HepG2 (cell line): ENCODE data around the gene GATA5. TPM values are rescaled to one million over a fixed set of nuclear protein-coding genes. Genes with fewer than 3 reads are reported as not detected.

Experiments used
- CAMTA2 ChIP-seq: sonication (generic); formaldehyde crosslinking; IDR thresholded peaks from 2 replicates; pipeline ENCODE4 v1.4.0; 2020; ENCODE audit warnings: mild to moderate bottlenecking, missing genetic modification reagents, borderline replicate concordance
- CEBPG ChIP-seq: IDR thresholded peaks from 2 replicates; pipeline ENCODE4 v1.6.1; 2016
- EZH2 ChIP-seq: conservative IDR thresholded peaks from 2 replicates; pipeline ENCODE4 v1.6.1; 2012; ENCODE audit warnings: mild to moderate bottlenecking, low read depth, low read length, moderate library complexity
- HMGXB4 ChIP-seq, 2 experiments: sonication (generic) in 1 of 2; formaldehyde crosslinking in 1 of 2; IDR thresholded peaks; 2 replicates each; pipeline versions ENCODE4 v1.4.0 to v1.6.1; 2018 to 2020; ENCODE audit warnings: missing genetic modification reagents in 2 of 2, borderline replicate concordance in 1 of 2, low read depth in 1 of 2, mild to moderate bottlenecking in 1 of 2, missing biosample characterization in 1 of 2
- IKZF5 ChIP-seq: IDR thresholded peaks from 2 replicates; pipeline ENCODE4 v1.6.1; 2018; ENCODE audit warnings: missing genetic modification reagents, mild to moderate bottlenecking, missing compliant biosample characterization
- KDM2A ChIP-seq: sonication (generic); formaldehyde crosslinking; IDR thresholded peaks from 2 replicates; pipeline ENCODE4 v1.4.0; 2020; ENCODE audit warnings: low read depth, missing genetic modification reagents, borderline replicate concordance
- PAF1 ChIP-seq: IDR thresholded peaks from 2 replicates; pipeline ENCODE4 v1.6.1; 2016; ENCODE audit warnings: missing genetic modification reagents, missing compliant biosample characterization
- PBX2 ChIP-seq: IDR thresholded peaks from 2 replicates; pipeline ENCODE4 v1.6.1; 2016; ENCODE audit warnings: control low read depth
- RBM39 ChIP-seq: fragments of 200-400 bp; formaldehyde crosslinking; IDR thresholded peaks from one replicate; pipeline ENCODE4 v1.6.1; 2018; ENCODE audit warnings: antibody characterized with exemption, mild to moderate bottlenecking, low read depth, low read length; ENCODE audit not compliant: poor library complexity, severe bottlenecking
- RNF2 ChIP-seq: fragments of 450-650 bp; conservative IDR thresholded peaks from 2 replicates; pipeline ENCODE4 v1.6.1; 2016; ENCODE audit warnings: low read depth
- SALL1 ChIP-seq: sonication (generic); formaldehyde crosslinking; IDR thresholded peaks from 2 replicates; pipeline ENCODE4 v1.8.0; 2022; ENCODE audit warnings: mild to moderate bottlenecking, missing genetic modification reagents
- XRCC5 ChIP-seq: fragments of 200-400 bp; formaldehyde crosslinking; optimal IDR thresholded peaks from 2 replicates; pipeline ENCODE3; 2017; ENCODE audit warnings: mild to moderate bottlenecking, low read length
- ZBTB44 ChIP-seq: sonication (generic); formaldehyde crosslinking; IDR thresholded peaks from 2 replicates; pipeline ENCODE4 v1.4.0; 2020; ENCODE audit warnings: missing genetic modification reagents
- ZNF207 ChIP-seq: fragments of 450-650 bp; IDR thresholded peaks from 2 replicates; pipeline ENCODE4 v1.6.1; 2016; ENCODE audit warnings: antibody characterized with exemption, borderline replicate concordance
- ZNF224 ChIP-seq: sonication (generic); formaldehyde crosslinking; IDR thresholded peaks from 2 replicates; pipeline ENCODE4 v1.5.0; 2020; ENCODE audit warnings: mild to moderate bottlenecking, missing genetic modification reagents
- ZNF296 ChIP-seq: sonication (generic); formaldehyde crosslinking; conservative IDR thresholded peaks from 2 replicates; pipeline ENCODE4 v1.5.0; 2020; ENCODE audit warnings: mild to moderate bottlenecking, missing genetic modification reagents
- ZNF431 ChIP-seq: sonication (generic); formaldehyde crosslinking; IDR thresholded peaks from 2 replicates; pipeline ENCODE4 v1.9.0; 2022; ENCODE audit warnings: missing genetic modification reagents, low read depth, mild to moderate bottlenecking, borderline replicate concordance
- ZNF503 ChIP-seq: sonication (generic); formaldehyde crosslinking; IDR thresholded peaks from 2 replicates; pipeline ENCODE4 v1.4.0; 2020; ENCODE audit warnings: missing genetic modification reagents
- ZNF546 ChIP-seq: sonication (generic); formaldehyde crosslinking; conservative IDR thresholded peaks from 2 replicates; pipeline ENCODE4 v1.8.1; 2023; ENCODE audit warnings: mild to moderate bottlenecking, missing genetic modification reagents
- ZNF746 ChIP-seq: sonication (generic); formaldehyde crosslinking; IDR thresholded peaks from 2 replicates; pipeline ENCODE4 v1.8.0; 2022; ENCODE audit warnings: mild to moderate bottlenecking, missing genetic modification reagents
- polyA plus RNA-seq, 8 experiments: library from polyadenylated mRNA; depleted of rRNA in 3 of 8; stranded (reverse) in 7 of 8; unstranded in 1 of 8; fragments of >200 nt; fragmentation: Illumina TruSeq in 4 of 8; extraction: Trizol in 4 of 8; gene quantifications; 2 replicates each; pipeline versions ENCODE4 v1.2.1 to v1.2.3, GENCODE V29; 2011 to 2016; ENCODE audit warnings: low read depth in 4 of 8, missing spikeins in 1 of 8, mixed read lengths in 1 of 8; ENCODE audit not compliant: insufficient read depth in 1 of 8
- total RNA-seq, 5 experiments: library from RNA; depleted of rRNA; stranded (reverse); fragments of >200 nt; fragmentation: Illumina TruSeq; extraction: Trizol; gene quantifications; 2 replicates each; pipeline ENCODE4 v1.2.3, GENCODE V29; 2016; ENCODE audit warnings: low read depth in 1 of 5
- TF ChIP-seq, protein P1 (sequence below): sonication (generic); formaldehyde crosslinking; IDR thresholded peaks from 2 replicates; pipeline ENCODE4 v1.8.0; 2022; ENCODE audit warnings: missing genetic modification reagents, low read depth, mild to moderate bottlenecking, borderline replicate concordance

The GATA5 gene
- total and polyA plus RNA-seq, 2 of the 13 experiments (the other 11 are each of a cell fraction or from before 2014, with no cell fraction given), result 0.12 to 0.20 TPM

DNA sequence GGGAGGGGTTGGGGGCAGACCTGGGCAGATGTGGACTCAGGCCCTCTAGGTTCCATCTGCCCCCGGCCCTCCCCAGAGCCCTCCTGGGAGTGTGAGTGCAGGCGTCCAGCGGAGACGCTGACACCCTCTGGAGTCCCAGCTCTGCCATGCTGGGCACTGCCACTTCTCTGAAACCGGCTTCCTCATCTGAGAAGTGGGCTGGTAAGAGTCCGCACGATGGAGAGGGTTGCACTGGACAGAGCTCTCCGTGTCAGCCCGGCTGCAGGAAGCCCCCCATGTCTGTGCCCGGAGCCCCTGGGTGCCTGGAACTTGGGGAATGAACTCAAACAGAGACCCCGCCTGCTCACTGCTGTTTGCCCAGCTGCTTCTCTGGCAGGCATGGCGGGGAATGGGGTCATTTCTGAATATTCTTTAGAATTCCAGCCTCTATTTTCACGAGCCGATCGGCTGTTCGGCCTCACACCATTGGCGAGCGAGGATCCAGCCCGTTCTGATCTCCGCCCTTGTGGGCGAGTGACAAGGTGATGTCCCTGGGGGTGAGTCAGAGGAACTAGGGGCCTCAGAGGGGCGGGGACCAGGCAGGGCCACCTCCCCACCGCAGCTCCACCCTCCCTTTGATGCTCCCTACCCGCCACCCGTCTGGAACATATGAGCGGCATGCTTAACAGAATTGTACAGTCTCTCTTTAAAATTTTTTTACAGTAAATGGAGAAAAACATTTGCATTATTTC is 47.8 kb upstream of the GATA5 start (continued):
- no peak for TF ChIP-seq CAMTA2 (CRISPR knock-in tag)
- TF ChIP-seq IKZF5 (CRISPR knock-in tag), result no peak
- no peak for TF ChIP-seq PBX2 (CRISPR knock-in tag)
- TF ChIP-seq CEBPG (CRISPR knock-in tag), result no peak
- no peak for TF ChIP-seq PAF1 (CRISPR knock-in tag)
- TF ChIP-seq RNF2, result 0 out of 2 replicates have a peak, but pooled peaks have one; percentile 51
- peak; percentile 9; the same call in 1 of the 2 replicates for TF ChIP-seq EZH2
- TF ChIP-seq, protein P1, sequence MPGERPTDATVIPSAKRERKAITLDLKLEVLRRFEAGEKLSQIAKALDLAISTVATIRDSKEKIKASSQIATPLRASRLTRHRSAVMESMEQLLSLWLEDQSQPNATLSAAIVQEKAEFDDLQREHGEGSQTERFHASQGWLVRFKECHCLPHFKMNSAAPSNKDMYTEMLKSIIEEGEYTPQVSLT (CRISPR knock-in tag), result no peak
- peak; percentile 28; the same call in 1 of the 2 replicates for TF ChIP-seq ZNF503 (CRISPR knock-in tag)
- TF ChIP-seq SALL1 (CRISPR knock-in tag), result peak; percentile 48; the same call in 1 of the 2 replicates
- TF ChIP-seq ZBTB44, result no peak
- peak; percentile 25; the same call in 1 of the 2 replicates for TF ChIP-seq KDM2A (CRISPR knock-in tag)
- no peak for TF ChIP-seq ZNF296 (CRISPR knock-in tag)
- 0 out of 4 replicates have a peak, but pooled peaks of 1 of the 2 experiments have one; percentile 13 for TF ChIP-seq HMGXB4 (CRISPR knock-in tag; IDR thresholded peaks at IDR 0.05; ENCODE audit: borderline replicate concordance in 1 of 2, low read depth in 1 of 2)
- peak; percentile 44 for TF ChIP-seq RBM39
- no peak for TF ChIP-seq ZNF207
- TF ChIP-seq XRCC5, result peak; percentile 24
- no peak for TF ChIP-seq ZNF546 (CRISPR knock-in tag)
- 0 out of 2 replicates have a peak, but pooled peaks have one; percentile 65 for TF ChIP-seq ZNF746
- TF ChIP-seq ZNF224 (CRISPR knock-in tag), result no peak
- TF ChIP-seq ZNF431 (CRISPR knock-in tag), result no peak
